DND-41 (cell line): ENCODE data around the gene HLTF.

Experiments used
- EZH2 ChIP-seq: IDR thresholded peaks from 3 replicates; pipeline ENCODE4 v1.6.1; 2012; ENCODE audit warnings: borderline replicate concordance, low read depth, mild to moderate bottlenecking, moderate library complexity, low read length, inconsistent platforms; ENCODE audit not compliant: severe bottlenecking
- TF ChIP-seq, protein P1 (sequence below): IDR thresholded peaks from 2 replicates; pipeline ENCODE4 v1.5.1; 2012; ENCODE audit warnings: borderline replicate concordance, low read length, moderate library complexity, mild to moderate bottlenecking; ENCODE audit not compliant: poor library complexity, severe bottlenecking; ENCODE audit errors: extremely low read depth

- TF ChIP-seq EZH2: no peak
- TF ChIP-seq, protein P1, sequence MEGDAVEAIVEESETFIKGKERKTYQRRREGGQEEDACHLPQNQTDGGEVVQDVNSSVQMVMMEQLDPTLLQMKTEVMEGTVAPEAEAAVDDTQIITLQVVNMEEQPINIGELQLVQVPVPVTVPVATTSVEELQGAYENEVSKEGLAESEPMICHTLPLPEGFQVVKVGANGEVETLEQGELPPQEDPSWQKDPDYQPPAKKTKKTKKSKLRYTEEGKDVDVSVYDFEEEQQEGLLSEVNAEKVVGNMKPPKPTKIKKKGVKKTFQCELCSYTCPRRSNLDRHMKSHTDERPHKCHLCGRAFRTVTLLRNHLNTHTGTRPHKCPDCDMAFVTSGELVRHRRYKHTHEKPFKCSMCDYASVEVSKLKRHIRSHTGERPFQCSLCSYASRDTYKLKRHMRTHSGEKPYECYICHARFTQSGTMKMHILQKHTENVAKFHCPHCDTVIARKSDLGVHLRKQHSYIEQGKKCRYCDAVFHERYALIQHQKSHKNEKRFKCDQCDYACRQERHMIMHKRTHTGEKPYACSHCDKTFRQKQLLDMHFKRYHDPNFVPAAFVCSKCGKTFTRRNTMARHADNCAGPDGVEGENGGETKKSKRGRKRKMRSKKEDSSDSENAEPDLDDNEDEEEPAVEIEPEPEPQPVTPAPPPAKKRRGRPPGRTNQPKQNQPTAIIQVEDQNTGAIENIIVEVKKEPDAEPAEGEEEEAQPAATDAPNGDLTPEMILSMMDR: no peak
Observed at GRCh38 chr3:149013726-149014125, 72.6 kb downstream of the HLTF start.
